Stomach (tissue), 9 donors: ENCODE data around the gene SPHK2. TPM values are rescaled to one million over a fixed set of nuclear protein-coding genes. Genes with fewer than 3 reads are reported as not detected.

Experiments used
- DNase-seq, 2 donors: peaks; one replicate each; pipeline versions ENCODE4 v3.0.0 to v3.0.0-alpha.2; 2013 to 2019
- H3K27ac ChIP-seq, 5 donors: fragments of 200-600 bp in 4 of 5; sonication (generic) in 4 of 5; one replicate each; pipeline ENCODE4 v1.5.1; 2013 to 2019; ENCODE audit warnings: mild to moderate bottlenecking in 1 of 5, moderate library complexity in 1 of 5
- H3K27me3 ChIP-seq, 3 donors: fragments of 200-600 bp; sonication (generic); one replicate each; pipeline ENCODE4 v1.5.1; 2017 to 2019; ENCODE audit warnings: mixed run types in 1 of 3
- H3K36me3 ChIP-seq, 4 donors: fragments of 200-600 bp; sonication (generic); 1 replicate in 3 of 4; 2 replicates in 1 of 4; pipeline ENCODE4 v1.5.1; 2016 to 2019
- H3K4me1 ChIP-seq, 4 donors: fragments of 200-600 bp; sonication (generic); one replicate each; pipeline ENCODE4 v1.5.1; 2016 to 2019
- H3K4me3 ChIP-seq, 4 donors: fragments of 200-600 bp; sonication (generic) in 3 of 4; one replicate each; pipeline ENCODE4 v1.5.1; 2016 to 2019; ENCODE audit warnings: mild to moderate bottlenecking in 1 of 4
- H3K9me3 ChIP-seq, 4 donors: fragments of 200-600 bp; sonication (generic); one replicate each; pipeline ENCODE4 v1.5.1; 2016 to 2019
- CTCF ChIP-seq, 7 experiments: fragments of 450-650 bp in 4 of 7; fragments of 200-600 bp in 3 of 7; sonication (generic) in 3 of 7; IDR thresholded peaks; one replicate each; pipeline ENCODE4 v1.5.1; 2016 to 2019; ENCODE audit warnings: antibody characterized with exemption in 7 of 7, control low read depth in 2 of 7, mild to moderate bottlenecking in 1 of 7
- EP300 ChIP-seq: sonication (generic); formaldehyde crosslinking; IDR thresholded peaks from one replicate; pipeline ENCODE4 v1.6.1; 2017; ENCODE audit warnings: antibody characterized with exemption
- POLR2A ChIP-seq, 4 donors: fragments of 450-650 bp; IDR thresholded peaks; one replicate each; pipeline ENCODE4 v1.6.1; 2016; ENCODE audit warnings: antibody characterized with exemption in 4 of 4, control low read depth in 2 of 4, mild to moderate bottlenecking in 1 of 4, moderate library complexity in 1 of 4
- POLR2AphosphoS5 ChIP-seq, 3 donors: sonication (generic); formaldehyde crosslinking; IDR thresholded peaks; one replicate each; pipeline ENCODE4 v1.6.1; 2016; ENCODE audit warnings: antibody characterized with exemption in 3 of 3
- WGBS, 5 donors: extraction: QIAGEN DNeasy Blood & Tissue Kit in 3 of 5; methylation state at CpG; one replicate each; pipeline versions ENCODE4 v1.1.5 to v1.1.7; 2013 to 2018; 5-methylcytosine and 5-hydroxymethylcytosine counted together
- intact Hi-C: fragments of 100-400 bp; cut with DNase I; formaldehyde crosslinking; loops from one replicate; pipeline ENCODE4 v1.15.1; 2023; ENCODE audit warnings: low total_unique reads
- polyA plus RNA-seq, 3 donors: library from polyadenylated mRNA; stranded (reverse); fragments of 200-250 nt; gene quantifications; one replicate each; pipeline ENCODE4 v1.2.3, GENCODE V29; 2013
- total RNA-seq, 5 donors: library from RNA; depleted of rRNA; stranded (reverse); fragments of >200 nt; gene quantifications; one replicate each; pipeline versions ENCODE4 v1.1.0 to v1.2.3, GENCODE V29; 2014 to 2016
- donor health status: healthy with polysubstance abuse.
- donor health status: Bipolar disorder and iron deficiency.
- donor health status: healthy.

SPHK2 gene
- total and polyA plus RNA-seq, 8 donors: 9.4 to 156 (median 19.6) TPM

GRCh38 chr19:48624791-48625723, 5.8 kb downstream of the SPHK2 start:
- TF ChIP-seq CTCF (IDR thresholded peaks at IDR 0.05): no peak
- no peak for TF ChIP-seq POLR2AphosphoS5 (IDR thresholded peaks at IDR 0.05)
- no peak for TF ChIP-seq POLR2A (IDR thresholded peaks at IDR 0.05)
- TF ChIP-seq EP300: no peak
- Histone ChIP-seq H3K27me3 (no peaks in the 10 kb centered on the region), H3K9me3 (no peaks in the 10 kb centered on the region), H3K4me3 (peak overlapping the region; percentile 47 to 60 (median 48)), H3K36me3 (peaks cover 0 to 32% (median 14%) of the 10 kb centered on the region in 4 donors), H3K27ac (peak overlapping the region; percentile 85 to 93 (median 89)), H3K4me1 (peaks cover 28 to 84% (median 62%) of the 10 kb centered on the region in 4 donors)
- WGBS, 5 donors: 23 to 44% (median 38%) methylated on average over 23 to 24 of the region's 24 CpGs
- peak in 1 of 2 donors; percentile 82 for DNase-seq
- intact Hi-C loops: no loop called here

GRCh38 chr19:48625891-48626327, 6.6 kb downstream of the SPHK2 start:
- Histone ChIP-seq H3K27ac (peak overlapping the region; percentile 0 to 93 (median 87)), H3K36me3 (peaks cover 0 to 32% (median 17%) of the 10 kb centered on the region in 4 donors), H3K4me3 (peak overlapping the region in 1 of 4 donors; percentile 49), H3K27me3 (no peaks in the 10 kb centered on the region), H3K4me1 (peaks cover 36 to 84% (median 67%) of the 10 kb centered on the region in 4 donors), H3K9me3 (no peaks in the 10 kb centered on the region)
- WGBS, 5 donors: 74 to 81% (median 77%) methylated on average over 15 to 30 of the region's 30 CpGs
- no peak for TF ChIP-seq POLR2AphosphoS5 (IDR thresholded peaks at IDR 0.05)
- TF ChIP-seq CTCF (IDR thresholded peaks at IDR 0.05): no peak
- TF ChIP-seq POLR2A (IDR thresholded peaks at IDR 0.05): no peak
- TF ChIP-seq EP300: no peak
- intact Hi-C loops: no loop called here
- DNase-seq: no peak

GRCh38 chr19:48627201-48627864, 8.0 kb downstream of the SPHK2 start:
- no peak overlapping the region for H3K4me3 ChIP-seq
- TF ChIP-seq POLR2A (IDR thresholded peaks at IDR 0.05) (no peak), POLR2AphosphoS5 (IDR thresholded peaks at IDR 0.05) (peak in 1 of 3 donors; percentile 14)
- no peaks in the 10 kb centered on the region for H3K27me3 ChIP-seq
- H3K9me3 ChIP-seq: no peaks in the 10 kb centered on the region
- intact Hi-C loops: no loop called here
- peaks cover 43 to 94% (median 79%) of the 10 kb centered on the region in 4 donors for H3K4me1 ChIP-seq
- DNase-seq: peak in 1 of 2 donors; percentile 79
- peak overlapping the region; percentile 65 to 98 (median 80) for H3K27ac ChIP-seq
- 58 to 75% (median 68%) methylated on average over 6 of the region's 6 CpGs for WGBS, 5 donors
- peaks cover 0 to 40% (median 21%) of the 10 kb centered on the region in 4 donors for H3K36me3 ChIP-seq

GRCh38 chr19:48627865-48628314, 8.6 kb downstream of the SPHK2 start:
- 84 to 88% (median 86%) methylated on average over 2 to 17 of the region's 17 CpGs for WGBS, 5 donors
- Histone ChIP-seq H3K27ac (peak overlapping the region; percentile 65 to 98 (median 80)), H3K36me3 (peaks cover 0 to 46% (median 26%) of the 10 kb centered on the region in 4 donors), H3K4me1 (peaks cover 47 to 95% (median 84%) of the 10 kb centered on the region in 4 donors), H3K9me3 (no peaks in the 10 kb centered on the region), H3K27me3 (no peaks in the 10 kb centered on the region), H3K4me3 (no peak overlapping the region)
- intact Hi-C loops: no loop called here
- TF ChIP-seq CTCF (IDR thresholded peaks at IDR 0.05): no peak
- no peak for TF ChIP-seq EP300
- no peak for TF ChIP-seq POLR2AphosphoS5 (IDR thresholded peaks at IDR 0.05)
- no peak for TF ChIP-seq POLR2A (IDR thresholded peaks at IDR 0.05)
- DNase-seq: no peak
